Measurements from ENCODE around the gene KDM6B.
"Not testable (repeated sequence)": the region's sequence is repeated elsewhere in the genome, so short reads cannot be mapped to it uniquely, and the experiment has no call there.

The KDM6B gene, protein sequence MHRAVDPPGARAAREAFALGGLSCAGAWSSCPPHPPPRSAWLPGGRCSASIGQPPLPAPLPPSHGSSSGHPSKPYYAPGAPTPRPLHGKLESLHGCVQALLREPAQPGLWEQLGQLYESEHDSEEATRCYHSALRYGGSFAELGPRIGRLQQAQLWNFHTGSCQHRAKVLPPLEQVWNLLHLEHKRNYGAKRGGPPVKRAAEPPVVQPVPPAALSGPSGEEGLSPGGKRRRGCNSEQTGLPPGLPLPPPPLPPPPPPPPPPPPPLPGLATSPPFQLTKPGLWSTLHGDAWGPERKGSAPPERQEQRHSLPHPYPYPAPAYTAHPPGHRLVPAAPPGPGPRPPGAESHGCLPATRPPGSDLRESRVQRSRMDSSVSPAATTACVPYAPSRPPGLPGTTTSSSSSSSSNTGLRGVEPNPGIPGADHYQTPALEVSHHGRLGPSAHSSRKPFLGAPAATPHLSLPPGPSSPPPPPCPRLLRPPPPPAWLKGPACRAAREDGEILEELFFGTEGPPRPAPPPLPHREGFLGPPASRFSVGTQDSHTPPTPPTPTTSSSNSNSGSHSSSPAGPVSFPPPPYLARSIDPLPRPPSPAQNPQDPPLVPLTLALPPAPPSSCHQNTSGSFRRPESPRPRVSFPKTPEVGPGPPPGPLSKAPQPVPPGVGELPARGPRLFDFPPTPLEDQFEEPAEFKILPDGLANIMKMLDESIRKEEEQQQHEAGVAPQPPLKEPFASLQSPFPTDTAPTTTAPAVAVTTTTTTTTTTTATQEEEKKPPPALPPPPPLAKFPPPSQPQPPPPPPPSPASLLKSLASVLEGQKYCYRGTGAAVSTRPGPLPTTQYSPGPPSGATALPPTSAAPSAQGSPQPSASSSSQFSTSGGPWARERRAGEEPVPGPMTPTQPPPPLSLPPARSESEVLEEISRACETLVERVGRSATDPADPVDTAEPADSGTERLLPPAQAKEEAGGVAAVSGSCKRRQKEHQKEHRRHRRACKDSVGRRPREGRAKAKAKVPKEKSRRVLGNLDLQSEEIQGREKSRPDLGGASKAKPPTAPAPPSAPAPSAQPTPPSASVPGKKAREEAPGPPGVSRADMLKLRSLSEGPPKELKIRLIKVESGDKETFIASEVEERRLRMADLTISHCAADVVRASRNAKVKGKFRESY (N-terminal part only)

DNA sequence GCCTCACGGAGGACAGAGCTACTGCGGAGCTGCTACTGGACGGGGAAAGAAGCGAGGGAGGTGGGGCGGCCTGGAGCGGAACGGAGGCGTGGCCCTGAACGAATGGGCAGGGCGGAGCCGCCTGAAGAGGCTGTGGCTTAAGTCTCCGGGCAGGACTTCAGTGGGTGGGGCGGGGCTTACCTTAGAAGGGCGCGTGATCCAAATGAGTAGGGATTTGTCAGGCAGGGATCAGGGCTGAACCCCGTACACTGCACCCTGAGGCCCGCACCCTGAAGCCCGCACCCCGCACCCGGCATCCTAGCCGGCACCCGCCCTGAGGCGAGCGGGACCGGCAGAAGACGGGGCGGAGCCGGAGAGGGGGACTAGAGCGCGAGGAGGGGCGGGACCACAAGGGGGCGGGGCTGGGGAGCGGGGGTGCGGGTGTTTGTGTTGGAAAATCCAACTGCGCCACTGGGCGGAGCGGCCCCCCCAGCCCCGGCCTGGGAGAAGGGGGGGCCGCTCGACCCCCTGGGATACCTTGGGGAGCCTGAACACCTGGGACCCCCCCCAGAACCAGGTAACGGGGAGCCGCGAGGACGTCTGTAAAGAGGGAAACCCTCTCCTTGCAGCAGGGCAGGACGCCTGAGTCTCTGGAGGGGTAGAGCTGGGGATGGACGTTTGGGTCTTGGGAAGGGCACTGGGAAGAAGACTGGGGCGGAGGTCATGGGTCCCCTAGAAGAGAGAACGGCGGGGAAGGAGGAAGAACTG, at the start of gene KDM6B:
KDM6B (plus strand) TSS at position 423 of the 747 bp plus-strand sequence. CDS start 11,338 bp downstream, outside the sequence.
- no peak for DNase-seq (ENCODE audit: low read depth)

GRCh38 chr17:7786866-7787265, 47.2 kb upstream of the KDM6B start:
- no peak for DNase-seq (ENCODE audit: low read depth)

DNA sequence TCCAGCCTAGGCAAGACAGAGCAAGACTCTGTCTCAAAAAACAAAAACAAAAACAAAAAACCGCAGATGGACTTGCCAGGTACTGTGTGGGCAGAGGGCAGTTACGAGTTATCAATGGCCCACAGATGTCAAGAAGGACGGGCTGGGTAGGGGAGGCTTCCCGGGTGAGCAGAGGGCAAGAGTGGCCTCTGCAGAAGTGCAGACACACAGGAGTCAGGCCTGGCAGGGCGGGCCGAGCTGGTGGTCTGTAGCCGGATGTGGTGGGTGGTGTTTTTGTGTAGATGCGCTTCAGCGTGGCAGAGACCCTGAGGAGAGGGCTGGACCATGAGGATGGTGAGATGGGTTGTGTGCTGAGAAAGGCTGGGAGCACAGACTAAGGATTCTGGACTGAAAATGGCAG, 44.9 kb upstream of the KDM6B start:
- no peak for DNase-seq (ENCODE audit: low read depth)

GRCh38 chr17:7790150-7790549, 43.9 kb upstream of the KDM6B start:
- no peak for DNase-seq (ENCODE audit: low read depth)

- no peak for DNase-seq (ENCODE audit: low read depth)
Observed at GRCh38 chr17:7792611-7793010, 41.4 kb upstream of the KDM6B start.

DNA sequence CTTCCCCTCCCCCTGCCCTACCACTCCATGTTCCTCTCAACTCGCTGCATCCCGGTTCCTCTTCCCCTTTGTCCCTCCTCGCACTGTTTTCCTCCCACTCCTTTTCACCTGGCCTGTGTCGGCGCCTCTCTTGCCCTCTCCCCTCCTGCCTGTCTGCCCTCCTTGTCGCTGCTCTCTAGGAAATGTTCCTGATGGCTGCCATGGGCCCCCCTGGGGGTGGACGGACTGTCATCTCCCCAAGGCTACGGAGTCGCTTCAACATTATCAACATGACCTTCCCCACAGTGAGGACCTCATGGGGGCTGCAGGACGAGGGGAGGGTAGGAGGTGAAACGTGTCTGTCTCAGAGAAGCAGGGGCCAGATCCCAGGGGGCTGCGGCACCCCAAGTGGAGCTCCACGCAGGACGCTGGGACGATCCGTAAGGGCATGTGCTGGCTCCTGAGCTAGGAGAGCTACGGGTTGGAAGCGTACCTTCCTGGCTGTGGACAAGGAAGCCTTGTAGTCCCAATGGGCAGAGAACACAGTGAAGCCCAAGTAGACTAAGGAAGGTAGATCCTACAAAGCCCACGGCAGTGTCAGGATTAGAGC, 39.8 kb upstream of the KDM6B start:
- DNase-seq (ENCODE audit: low read depth): no peak

GRCh38 chr17:7797976-7798375, 36.0 kb upstream of the KDM6B start:
- no peak for DNase-seq (ENCODE audit: low read depth)

- no peak for DNase-seq (ENCODE audit: low read depth)
Observed at GRCh38 chr17:7798839-7799238, 35.2 kb upstream of the KDM6B start.

DNA sequence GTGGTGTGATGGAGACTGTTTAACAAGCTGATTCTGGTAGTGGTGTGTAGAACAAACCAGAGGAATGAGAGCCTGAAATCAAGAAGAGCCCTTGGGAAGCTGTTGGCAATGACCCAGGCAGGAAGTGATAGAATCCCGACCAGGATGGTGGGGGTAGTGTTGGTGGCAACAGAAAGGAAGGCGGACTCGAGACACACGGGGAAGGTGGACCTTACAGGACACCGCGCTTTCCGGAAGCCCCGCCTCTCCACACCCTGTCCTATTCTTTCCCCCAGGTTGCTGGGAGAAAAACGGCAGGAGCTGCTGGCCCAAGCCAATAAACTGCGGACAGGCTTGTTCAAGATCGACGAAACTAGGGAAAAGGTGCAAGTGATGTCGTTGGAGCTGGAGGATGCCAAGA, 30.0 kb upstream of the KDM6B start:
- DNase-seq (ENCODE audit: low read depth): no peak

DNA sequence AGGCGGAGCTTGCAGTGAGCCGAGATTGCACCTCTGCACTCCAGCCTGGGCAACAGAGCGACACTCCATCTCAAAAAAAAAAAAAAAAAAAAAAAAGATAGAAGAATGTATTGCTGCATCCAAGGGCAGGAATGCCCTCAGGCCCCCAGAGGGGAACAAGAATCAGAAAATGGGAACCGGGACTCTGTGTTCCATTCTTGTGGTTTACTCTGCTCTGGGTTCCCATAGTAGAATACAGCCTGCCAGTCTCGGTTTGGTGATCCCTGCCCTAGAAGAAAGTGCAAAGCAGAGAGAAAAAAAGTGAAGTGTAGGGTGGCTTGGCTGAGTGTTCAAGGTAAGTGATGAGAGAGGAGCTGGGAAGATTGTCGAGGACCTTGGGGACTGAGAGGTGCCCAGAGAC, 27.4 kb upstream of the KDM6B start:
- no peak for DNase-seq (ENCODE audit: low read depth)

- DNase-seq (ENCODE audit: low read depth): no peak
Observed at GRCh38 chr17:7807206-7807605, 26.8 kb upstream of the KDM6B start.

- DNase-seq (ENCODE audit: low read depth): no peak
Observed at GRCh38 chr17:7809086-7809790, 24.8 kb upstream of the KDM6B start.

DNA sequence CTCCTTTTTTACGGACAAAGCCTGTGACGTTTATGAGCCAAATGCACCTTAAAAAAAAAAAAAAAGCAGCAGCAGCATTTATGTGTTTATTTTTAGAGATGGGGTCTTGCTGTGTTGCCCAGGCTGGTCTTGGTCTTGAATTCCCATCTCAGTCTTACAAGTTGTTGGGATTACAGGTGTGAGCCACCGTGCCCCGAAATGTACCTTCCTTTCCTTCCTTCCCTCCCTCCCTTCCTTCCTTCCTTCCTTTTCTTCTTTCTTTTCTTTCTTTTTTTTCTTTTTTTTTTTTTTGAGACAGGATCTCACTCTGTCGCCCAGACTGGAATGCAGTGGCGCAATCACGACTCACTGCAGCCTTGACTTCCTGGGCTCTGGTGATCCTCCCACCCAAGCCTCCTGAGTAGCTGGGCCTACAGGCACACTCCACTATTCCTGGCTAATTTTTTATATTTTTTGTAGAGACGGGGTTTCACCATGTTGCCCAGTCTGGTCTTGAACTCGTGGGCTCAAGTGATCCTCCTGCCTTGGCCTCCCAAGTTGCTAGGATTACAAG, 24.1 kb upstream of the KDM6B start:
- DNase-seq (ENCODE audit: low read depth): not testable (repeated sequence)

GRCh38 chr17:7811251-7811650, 22.8 kb upstream of the KDM6B start:
- DNase-seq (ENCODE audit: low read depth): no peak

- no peak for DNase-seq (ENCODE audit: low read depth)
Observed at GRCh38 chr17:7814969-7815368, 19.0 kb upstream of the KDM6B start.

DNA sequence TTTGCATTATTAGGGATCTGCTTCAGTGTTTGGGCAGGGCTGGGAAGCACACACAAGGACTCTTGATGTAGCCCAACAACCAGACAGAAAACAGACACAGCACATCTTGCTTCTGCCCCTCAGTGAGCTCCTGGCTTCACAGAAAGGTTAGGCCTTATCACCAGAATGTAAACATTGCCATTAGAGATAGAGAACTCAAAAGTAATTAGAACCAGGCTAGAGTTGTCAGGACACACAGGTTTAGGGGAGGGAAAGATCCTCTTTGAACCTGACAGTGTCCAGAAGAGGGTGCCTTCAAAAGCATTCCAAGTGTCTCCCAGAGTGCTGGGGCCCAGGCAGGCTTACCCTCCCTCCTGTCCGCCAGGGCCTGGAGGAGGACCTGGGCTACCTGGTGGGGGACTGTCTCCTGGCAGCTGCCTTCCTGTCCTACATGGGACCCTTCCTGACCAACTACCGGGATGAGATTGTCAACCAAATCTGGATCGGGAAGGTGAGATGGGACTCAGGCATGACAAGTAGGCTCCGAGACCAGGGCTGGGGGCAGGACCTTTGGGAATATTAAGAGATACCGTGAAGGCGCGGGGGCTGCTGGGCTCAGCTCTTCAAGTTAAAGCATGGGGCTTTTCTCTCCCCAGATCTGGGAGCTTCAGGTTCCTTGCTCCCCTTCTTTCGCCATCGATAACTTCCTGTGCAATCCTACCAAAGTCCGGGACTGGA, 16.9 kb upstream of the KDM6B start:
- no peak for DNase-seq (ENCODE audit: low read depth)

DNA sequence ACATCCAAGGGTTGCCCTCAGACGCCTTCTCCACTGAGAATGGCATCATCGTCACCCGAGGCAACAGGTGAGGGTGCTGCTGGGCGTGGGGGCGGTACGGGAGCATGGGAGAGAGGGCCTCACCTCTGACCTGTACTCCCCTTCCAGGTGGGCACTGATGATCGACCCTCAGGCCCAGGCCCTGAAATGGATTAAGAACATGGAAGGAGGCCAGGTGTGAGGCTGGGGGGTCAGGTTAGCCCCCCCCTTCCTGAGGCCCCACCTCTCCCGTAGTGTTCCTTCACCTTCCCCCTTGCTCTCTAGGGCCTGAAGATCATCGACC, 16.4 kb upstream of the KDM6B start:
- DNase-seq (ENCODE audit: low read depth): no peak

DNA sequence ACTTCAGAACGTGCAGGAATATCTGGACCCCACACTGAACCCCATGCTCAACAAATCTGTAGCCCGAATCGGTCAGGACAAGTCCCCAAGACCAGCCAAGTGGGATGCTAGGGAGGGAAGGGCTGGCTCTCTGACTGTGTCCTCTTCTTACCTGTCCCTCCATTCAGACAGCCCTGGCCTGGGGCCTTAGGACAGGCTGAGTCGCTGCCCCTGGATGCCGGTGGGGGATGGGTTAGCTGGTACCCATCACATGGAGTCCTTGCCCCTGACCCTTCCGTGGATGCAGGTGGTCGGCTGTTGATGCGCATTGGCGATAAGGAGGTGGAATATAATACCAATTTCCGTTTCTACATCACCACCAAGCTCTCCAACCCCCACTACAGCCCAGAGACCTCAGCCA, 16.0 kb upstream of the KDM6B start:
- no peak for DNase-seq (ENCODE audit: low read depth)

DNA sequence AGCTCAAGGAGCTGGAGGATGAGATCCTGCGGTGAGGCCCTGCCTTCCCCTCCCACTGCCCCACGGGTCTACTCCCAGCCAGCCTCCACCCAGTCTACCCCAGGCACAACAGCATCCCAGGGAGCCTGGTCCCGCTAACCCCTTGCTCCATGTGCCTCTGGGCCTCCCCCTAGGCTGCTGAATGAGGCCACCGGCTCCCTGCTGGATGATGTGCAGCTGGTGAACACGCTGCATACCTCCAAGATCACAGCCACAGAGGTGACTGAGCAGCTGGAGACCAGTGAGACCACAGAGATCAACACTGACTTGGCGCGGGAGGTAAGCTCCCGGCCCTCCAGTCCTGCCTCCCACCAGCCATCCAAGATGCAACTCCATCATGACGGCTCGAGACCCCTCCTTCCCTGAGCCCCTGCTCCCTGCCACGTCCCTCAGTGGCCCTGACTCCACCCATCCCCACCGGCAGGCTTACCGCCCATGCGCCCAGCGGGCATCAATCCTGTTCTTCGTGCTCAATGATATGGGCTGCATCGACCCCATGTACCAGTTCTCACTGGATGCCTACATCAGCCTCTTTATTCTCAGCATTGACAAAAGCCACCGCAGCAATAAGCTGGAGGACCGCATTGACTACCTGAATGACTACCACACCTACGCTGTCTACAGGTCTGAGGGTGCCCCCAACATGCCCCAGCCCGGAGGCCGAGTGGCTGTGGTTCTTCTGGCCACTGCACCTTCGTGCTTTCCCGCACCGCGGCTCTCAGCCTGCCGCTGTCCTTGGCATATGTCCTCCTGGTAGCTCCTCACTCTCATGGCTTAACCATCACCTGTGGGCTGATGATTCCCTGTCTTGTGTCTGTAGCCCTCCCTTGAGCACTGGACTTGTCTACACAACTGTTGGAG, 15.0 kb upstream of the KDM6B start:
- DNase-seq (ENCODE audit: low read depth): no peak

Measured in GM04503 (cell line).